Endothelial cell of umbilical vein (primary cell): Measurements from ENCODE around the gene PDE10A.

Experiments
- CTCF ChIP-seq, 2 donors: IDR thresholded peaks; 1 replicate in 1 of 2; 2 replicates in 1 of 2; pipeline ENCODE4 v1.5.1; 2011; ENCODE audit warnings: low read length in 2 of 2, mild to moderate bottlenecking in 2 of 2, moderate library complexity in 2 of 2, control low read depth in 1 of 2, inconsistent platforms in 1 of 2, low read depth in 1 of 2; ENCODE audit not compliant: insufficient read depth in 1 of 2; ENCODE audit errors: extremely low read depth in 1 of 2
- EZH2 ChIP-seq: IDR thresholded peaks from 2 replicates; pipeline ENCODE4 v1.6.1; 2012; ENCODE audit warnings: borderline replicate concordance, low read depth, mild to moderate bottlenecking, moderate library complexity, low read length, inconsistent platforms; ENCODE audit not compliant: severe bottlenecking
- FOS ChIP-seq: IDR thresholded peaks from 2 replicates; pipeline ENCODE4 v1.6.1; 2011; ENCODE audit warnings: mild to moderate bottlenecking, low read length, moderate library complexity, borderline replicate concordance; ENCODE audit not compliant: insufficient read depth
- POLR2A ChIP-seq: IDR thresholded peaks from 2 replicates; pipeline ENCODE4 v1.6.1; 2012; ENCODE audit warnings: low read depth, mild to moderate bottlenecking, control low read depth, low read length
- POLR2AphosphoS5 ChIP-seq: IDR thresholded peaks from 2 replicates; pipeline ENCODE4 v1.6.1; 2012; ENCODE audit warnings: low read depth, mild to moderate bottlenecking, control low read depth, low read length, moderate library complexity; ENCODE audit not compliant: insufficient read depth

- TF ChIP-seq FOS (no peak), EZH2 (no peak), POLR2AphosphoS5 (no peak), POLR2A (no peak), CTCF (IDR thresholded peaks at IDR 0.05; ENCODE audit: extremely low read depth in 1 of 2, insufficient read depth in 1 of 2, low read depth in 1 of 2, low read length in 2 of 2) (no peak)
Measured at GRCh38 chr6:165376100-165376499, 286.9 kb downstream of the PDE10A start.
